ENCODE results near the gene MAP3K8. TPM values are rescaled to one million over a fixed set of nuclear protein-coding genes. Genes with fewer than 3 reads are reported as not detected.

The MAP3K8 gene
- total RNA-seq, 4 donors from 2014 or later, result 3.2 to 5.3 (median 4.2) TPM

- Histone ChIP-seq H3K27me3 (no peaks in the 10 kb centered on the region), H3K9me3 (no peaks in the 10 kb centered on the region), H3K36me3 (no peaks in the 10 kb centered on the region), H3K4me3 (no peak overlapping the region), H3K27ac (no peak overlapping the region), H3K4me1 (no peaks in the 10 kb centered on the region)
- in situ Hi-C loops (cut with MboI; ENCODE audit: low sequenced_read_pairs in 4 of 4) (no loop called here), intact Hi-C loops (cut with DNase I; ENCODE audit: low total_unique reads) (no loop called here)
- ATAC-seq, result no peak
- DNase-seq, result no peak
- TF ChIP-seq CTCF (IDR thresholded peaks at IDR 0.05 in 4 of 5, conservative IDR thresholded peaks at IDR 0.05 in 1 of 5) (no peak), POLR2A (IDR thresholded peaks at IDR 0.05) (no peak)
Observed at GRCh38 chr10:30404540-30404939, 29.4 kb upstream of the MAP3K8 start.

GRCh38 chr10:30411263-30411662 is 22.7 kb upstream of the MAP3K8 start:
- H3K36me3 ChIP-seq, result no peaks in the 10 kb centered on the region
- peaks cover 0 to 4% of the 10 kb centered on the region in 2 donors for H3K4me1 ChIP-seq
- no peak for DNase-seq
- no peak overlapping the region for H3K4me3 ChIP-seq
- H3K9me3 ChIP-seq, result no peaks in the 10 kb centered on the region
- no peak for ATAC-seq
- in situ Hi-C loops (cut with MboI; ENCODE audit: low sequenced_read_pairs in 4 of 4), result loop anchor here in 2 of 4 donors (5.0 kb wide), 1 partner anchor 121 kb away; no protein-coding TSS in a partner anchor
- no peak overlapping the region for H3K27ac ChIP-seq
- intact Hi-C loops (cut with DNase I; ENCODE audit: low total_unique reads), result loop anchor here (5.0 kb wide), 1 partner anchor 181 kb away; no protein-coding TSS in a partner anchor
- TF ChIP-seq CTCF (IDR thresholded peaks at IDR 0.05 in 4 of 5, conservative IDR thresholded peaks at IDR 0.05 in 1 of 5) (no peak), POLR2A (IDR thresholded peaks at IDR 0.05) (no peak)
- no peaks in the 10 kb centered on the region for H3K27me3 ChIP-seq

GRCh38 chr10:30412901-30413300 is 21.1 kb upstream of the MAP3K8 start:
- no peak for DNase-seq
- H3K27ac ChIP-seq, result no peak overlapping the region
- H3K9me3 ChIP-seq, result no peaks in the 10 kb centered on the region
- no peaks in the 10 kb centered on the region for H3K27me3 ChIP-seq
- H3K4me1 ChIP-seq, result peaks cover 0 to 4% of the 10 kb centered on the region in 2 donors
- no peak for ATAC-seq
- TF ChIP-seq CTCF (IDR thresholded peaks at IDR 0.05 in 4 of 5, conservative IDR thresholded peaks at IDR 0.05 in 1 of 5), result no peak
- TF ChIP-seq POLR2A (IDR thresholded peaks at IDR 0.05), result no peak
- H3K4me3 ChIP-seq, result no peak overlapping the region
- in situ Hi-C loops (cut with MboI; ENCODE audit: low sequenced_read_pairs in 4 of 4), result loop anchor here in 2 of 4 donors (5.0 kb wide), 1 partner anchor 119 kb away; no protein-coding TSS in a partner anchor
- intact Hi-C loops (cut with DNase I; ENCODE audit: low total_unique reads), result loop anchor here (5.0 kb wide), 1 partner anchor 179 kb away; no protein-coding TSS in a partner anchor
- H3K36me3 ChIP-seq, result no peaks in the 10 kb centered on the region

- Histone ChIP-seq H3K4me3 (no peak overlapping the region), H3K4me1 (peaks cover 0 to 4% of the 10 kb centered on the region in 2 donors)
- in situ Hi-C loops (cut with MboI; ENCODE audit: low sequenced_read_pairs in 4 of 4), result loop anchor here in 2 of 4 donors (5.0 kb wide), 1 partner anchor 118 kb away; no protein-coding TSS in a partner anchor
Observed at GRCh38 chr10:30413996-30414576, 19.9 kb upstream of the MAP3K8 start.

More at GRCh38 chr10:30413996-30414576, 19.9 kb upstream of the MAP3K8 start:
- ATAC-seq, result peak; percentile 92 to 94
- Histone ChIP-seq H3K9me3 (no peaks in the 10 kb centered on the region), H3K36me3 (no peaks in the 10 kb centered on the region), H3K27me3 (no peaks in the 10 kb centered on the region), H3K27ac (no peak overlapping the region)
- intact Hi-C loops (cut with DNase I; ENCODE audit: low total_unique reads), result loop anchor here (1.0 to 5.0 kb wide), 2 partner anchors 120 to 178 kb away; no protein-coding TSS in a partner anchor
- TF ChIP-seq POLR2A (IDR thresholded peaks at IDR 0.05) (no peak), CTCF (IDR thresholded peaks at IDR 0.05 in 4 of 5, conservative IDR thresholded peaks at IDR 0.05 in 1 of 5) (peak; percentile 77 to 86 (median 82))
- peak in 1 of 2 donors; percentile 27 for DNase-seq

All from gastrocnemius medialis (tissue), 4 donors.